K562 (cell line): ENCODE data around the gene TXNDC9. TPM values are rescaled to one million over a fixed set of nuclear protein-coding genes. Genes with fewer than 3 reads are reported as not detected.
A peak's percentile ranks its signal among the peaks of the same experiment; 100 is the strongest.

ENCODE experiments used
- CBFB ChIP-seq: sonication (generic); formaldehyde crosslinking; IDR thresholded peaks from 2 replicates; pipeline ENCODE4 v1.4.0; 2020; ENCODE audit warnings: mild to moderate bottlenecking, missing genetic modification reagents
- HDGF ChIP-seq: fragments of 450-650 bp; IDR thresholded peaks from 2 replicates; pipeline ENCODE4 v1.6.1; 2016
- JUND ChIP-seq, 2 experiments: IDR thresholded peaks; 2 replicates in 1 of 2; 3 replicates in 1 of 2; pipeline ENCODE4 v1.6.1; 2011; ENCODE audit warnings: borderline replicate concordance in 2 of 2, low read depth in 2 of 2, low read length in 2 of 2, improper control_type of control experiment in 1 of 2, missing biosample characterization in 1 of 2, missing genetic modification characterization in 1 of 2, missing genetic modification reagents in 1 of 2
- MCM7 ChIP-seq, 2 experiments: fragments of 450-650 bp; IDR thresholded peaks; 2 replicates each; pipeline ENCODE4 v1.6.1; 2016 to 2018
- NR2F6 ChIP-seq: fragments of 450-650 bp; formaldehyde crosslinking; IDR thresholded peaks from 2 replicates; pipeline ENCODE4 v1.4.0; 2020; ENCODE audit warnings: mild to moderate bottlenecking
- PML ChIP-seq: IDR thresholded peaks from 2 replicates; pipeline ENCODE4 v1.6.1; 2012; ENCODE audit warnings: low read length, inconsistent platforms
- RFX7 ChIP-seq: fragments of 250-450 bp; sonication (Bioruptor Pico); IDR thresholded peaks from 2 replicates; pipeline ENCODE4 v1.5.1; 2021; ENCODE audit warnings: mild to moderate bottlenecking
- SMAD4 ChIP-seq: fragments of 250-450 bp; sonication (Bioruptor Pico); conservative IDR thresholded peaks from 2 replicates; pipeline ENCODE4 v1.8.0; 2021; ENCODE audit warnings: inconsistent platforms, mild to moderate bottlenecking, moderate library complexity
- SMARCB1 ChIP-seq: IDR thresholded peaks from 2 replicates; pipeline ENCODE4 v1.6.1; 2011; ENCODE audit warnings: improper control_type of control experiment, low read depth; ENCODE audit not compliant: insufficient read length
- TAF15 ChIP-seq: fragments of 200-400 bp; formaldehyde crosslinking; IDR thresholded peaks from 2 replicates; pipeline ENCODE4 v1.6.1; 2017; ENCODE audit warnings: mild to moderate bottlenecking, low read depth, low read length, moderate library complexity
- TCF7 ChIP-seq: sonication (generic); IDR thresholded peaks from 2 replicates; pipeline ENCODE4 v1.6.1; 2016; ENCODE audit warnings: antibody characterized with exemption, borderline replicate concordance
- ZNF347 ChIP-seq: fragments of 450-650 bp; formaldehyde crosslinking; IDR thresholded peaks from 2 replicates; pipeline ENCODE4 v1.4.0; 2020; ENCODE audit warnings: low read depth, mild to moderate bottlenecking, moderate library complexity
- polyA plus RNA-seq, 8 experiments: library from polyadenylated mRNA; depleted of rRNA in 4 of 8; stranded (reverse) in 5 of 8; unstranded in 3 of 8; fragments of >200 nt; fragmentation: Nextera tagmentation in 2 of 8; fragmentation: Illumina TruSeq in 1 of 8; extraction: Ambion mirVana in 2 of 8; extraction: Trizol in 1 of 8; gene quantifications; 2 replicates each; pipeline versions ENCODE4 v1.2.1 to v1.2.3, GENCODE V29; 2011 to 2014; ENCODE audit warnings: inconsistent platforms in 1 of 8, missing spikeins in 1 of 8
- total RNA-seq, 7 experiments: library from RNA; depleted of rRNA in 6 of 7; stranded (reverse); fragments of >200 nt in 6 of 7; fragmentation: Illumina TruSeq in 2 of 7; extraction: Trizol in 2 of 7; gene quantifications; 2 replicates each; pipeline versions ENCODE4 v1.2.1 to v1.2.3, GENCODE V29; 2011 to 2021; ENCODE audit warnings: low replicate concordance in 1 of 7
- TF ChIP-seq, protein P1 (sequence below): fragments of 450-650 bp; IDR thresholded peaks from 2 replicates; pipeline ENCODE4 v1.6.1; 2016; ENCODE audit warnings: borderline replicate concordance
- TF ChIP-seq, protein P2 (sequence below): sonication (generic); formaldehyde crosslinking; IDR thresholded peaks from 2 replicates; pipeline ENCODE4 v1.8.0; 2023; ENCODE audit warnings: mild to moderate bottlenecking, missing genetic modification reagents
- TF ChIP-seq, protein P3 (sequence below): sonication (generic); formaldehyde crosslinking; IDR thresholded peaks from 2 replicates; pipeline ENCODE4 v1.8.0; 2023; ENCODE audit warnings: missing genetic modification reagents, mild to moderate bottlenecking, borderline replicate concordance

The TXNDC9 gene
- total and polyA plus RNA-seq, 9 of the 15 experiments (the other 6 are each of a cell fraction or from before 2014, with no cell fraction given) = 37.5 to 211 (median 65.5) TPM

DNA sequence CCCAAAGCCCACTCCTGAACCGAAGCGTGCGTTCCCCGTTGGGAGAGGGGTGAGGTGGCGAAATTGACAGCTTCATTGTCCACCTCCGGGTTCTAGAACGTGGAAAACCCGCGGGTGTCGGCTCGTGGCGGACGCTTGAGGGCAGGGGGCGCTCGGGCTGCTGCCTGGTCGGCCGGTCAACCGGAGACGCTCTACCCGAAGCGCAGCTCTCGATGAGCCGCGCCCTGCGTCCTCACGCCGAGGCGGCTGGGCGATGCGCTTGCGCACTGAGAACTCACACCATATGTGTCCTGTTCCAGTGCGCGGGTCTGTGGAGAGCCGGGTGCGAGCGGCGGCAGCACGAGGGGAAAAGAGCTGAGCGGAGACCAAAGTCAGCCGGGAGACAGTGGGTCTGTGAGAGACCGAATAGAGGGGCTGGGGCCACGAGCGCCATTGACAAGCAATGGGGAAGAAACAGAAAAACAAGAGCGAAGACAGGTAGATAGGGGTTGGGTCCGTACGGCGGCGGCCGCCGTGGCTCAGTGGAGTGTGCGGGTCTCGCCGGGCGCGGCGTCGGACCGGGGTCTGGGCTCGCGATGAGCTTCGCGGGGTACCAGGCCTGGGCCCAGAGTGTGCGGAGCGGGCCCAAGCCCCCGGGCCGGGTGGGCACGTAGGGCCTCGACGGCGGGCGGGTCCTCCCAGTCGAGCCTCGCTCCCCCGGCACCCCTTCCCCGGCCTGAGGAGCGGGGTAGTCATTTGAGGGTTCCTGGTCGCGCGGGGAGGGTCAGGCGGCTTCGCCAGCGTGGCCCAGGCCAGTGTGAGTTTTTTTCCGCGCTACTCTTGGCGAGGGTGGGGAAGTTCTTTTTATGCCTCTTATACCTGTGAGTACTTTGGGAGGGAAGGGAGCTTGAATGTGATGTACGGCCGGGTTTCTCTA, 1.2 kb upstream of the TXNDC9 start, which contains the start of gene EIF5B (continued):
- TF ChIP-seq CBFB (CRISPR knock-in tag) (no peak), HDGF (no peak), RFX7 (CRISPR knock-in tag) (no peak), MCM7 (IDR thresholded peaks at IDR 0.05) (no peak), PML (peak; percentile 70), TCF7 (no peak), SMARCB1 (no peak), SMAD4 (CRISPR knock-in tag) (peak; percentile 42), JUND (IDR thresholded peaks at IDR 0.05; ENCODE audit: borderline replicate concordance, low read depth, low read length) (peak; percentile 69), JUND (tag; IDR thresholded peaks at IDR 0.05; ENCODE audit: borderline replicate concordance, low read depth, low read length) (no peak; the same call in 2 of the 3 replicates), NR2F6 (CRISPR knock-in tag) (no peak), ZNF347 (CRISPR knock-in tag) (no peak), TAF15 (no peak)
- TF ChIP-seq, protein P1, sequence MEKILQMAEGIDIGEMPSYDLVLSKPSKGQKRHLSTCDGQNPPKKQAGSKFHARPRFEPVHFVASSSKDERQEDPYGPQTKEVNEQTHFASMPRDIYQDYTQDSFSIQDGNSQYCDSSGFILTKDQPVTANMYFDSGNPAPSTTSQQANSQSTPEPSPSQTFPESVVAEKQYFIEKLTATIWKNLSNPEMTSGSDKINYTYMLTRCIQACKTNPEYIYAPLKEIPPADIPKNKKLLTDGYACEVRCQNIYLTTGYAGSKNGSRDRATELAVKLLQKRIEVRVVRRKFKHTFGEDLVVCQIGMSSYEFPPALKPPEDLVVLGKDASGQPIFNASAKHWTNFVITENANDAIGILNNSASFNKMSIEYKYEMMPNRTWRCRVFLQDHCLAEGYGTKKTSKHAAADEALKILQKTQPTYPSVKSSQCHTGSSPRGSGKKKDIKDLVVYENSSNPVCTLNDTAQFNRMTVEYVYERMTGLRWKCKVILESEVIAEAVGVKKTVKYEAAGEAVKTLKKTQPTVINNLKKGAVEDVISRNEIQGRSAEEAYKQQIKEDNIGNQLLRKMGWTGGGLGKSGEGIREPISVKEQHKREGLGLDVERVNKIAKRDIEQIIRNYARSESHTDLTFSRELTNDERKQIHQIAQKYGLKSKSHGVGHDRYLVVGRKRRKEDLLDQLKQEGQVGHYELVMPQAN = peak; percentile 85; the same call in 1 of the 2 replicates
- TF ChIP-seq, protein P2, sequence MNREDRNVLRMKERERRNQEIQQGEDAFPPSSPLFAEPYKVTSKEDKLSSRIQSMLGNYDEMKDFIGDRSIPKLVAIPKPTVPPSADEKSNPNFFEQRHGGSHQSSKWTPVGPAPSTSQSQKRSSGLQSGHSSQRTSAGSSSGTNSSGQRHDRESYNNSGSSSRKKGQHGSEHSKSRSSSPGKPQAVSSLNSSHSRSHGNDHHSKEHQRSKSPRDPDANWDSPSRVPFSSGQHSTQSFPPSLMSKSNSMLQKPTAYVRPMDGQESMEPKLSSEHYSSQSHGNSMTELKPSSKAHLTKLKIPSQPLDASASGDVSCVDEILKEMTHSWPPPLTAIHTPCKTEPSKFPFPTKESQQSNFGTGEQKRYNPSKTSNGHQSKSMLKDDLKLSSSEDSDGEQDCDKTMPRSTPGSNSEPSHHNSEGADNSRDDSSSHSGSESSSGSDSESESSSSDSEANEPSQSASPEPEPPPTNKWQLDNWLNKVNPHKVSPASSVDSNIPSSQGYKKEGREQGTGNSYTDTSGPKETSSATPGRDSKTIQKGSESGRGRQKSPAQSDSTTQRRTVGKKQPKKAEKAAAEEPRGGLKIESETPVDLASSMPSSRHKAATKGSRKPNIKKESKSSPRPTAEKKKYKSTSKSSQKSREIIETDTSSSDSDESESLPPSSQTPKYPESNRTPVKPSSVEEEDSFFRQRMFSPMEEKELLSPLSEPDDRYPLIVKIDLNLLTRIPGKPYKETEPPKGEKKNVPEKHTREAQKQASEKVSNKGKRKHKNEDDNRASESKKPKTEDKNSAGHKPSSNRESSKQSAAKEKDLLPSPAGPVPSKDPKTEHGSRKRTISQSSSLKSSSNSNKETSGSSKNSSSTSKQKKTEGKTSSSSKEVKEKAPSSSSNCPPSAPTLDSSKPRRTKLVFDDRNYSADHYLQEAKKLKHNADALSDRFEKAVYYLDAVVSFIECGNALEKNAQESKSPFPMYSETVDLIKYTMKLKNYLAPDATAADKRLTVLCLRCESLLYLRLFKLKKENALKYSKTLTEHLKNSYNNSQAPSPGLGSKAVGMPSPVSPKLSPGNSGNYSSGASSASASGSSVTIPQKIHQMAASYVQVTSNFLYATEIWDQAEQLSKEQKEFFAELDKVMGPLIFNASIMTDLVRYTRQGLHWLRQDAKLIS (CRISPR knock-in tag) = 0 out of 2 replicates have a peak, but pooled peaks have one; percentile 61
- TF ChIP-seq, protein P3, sequence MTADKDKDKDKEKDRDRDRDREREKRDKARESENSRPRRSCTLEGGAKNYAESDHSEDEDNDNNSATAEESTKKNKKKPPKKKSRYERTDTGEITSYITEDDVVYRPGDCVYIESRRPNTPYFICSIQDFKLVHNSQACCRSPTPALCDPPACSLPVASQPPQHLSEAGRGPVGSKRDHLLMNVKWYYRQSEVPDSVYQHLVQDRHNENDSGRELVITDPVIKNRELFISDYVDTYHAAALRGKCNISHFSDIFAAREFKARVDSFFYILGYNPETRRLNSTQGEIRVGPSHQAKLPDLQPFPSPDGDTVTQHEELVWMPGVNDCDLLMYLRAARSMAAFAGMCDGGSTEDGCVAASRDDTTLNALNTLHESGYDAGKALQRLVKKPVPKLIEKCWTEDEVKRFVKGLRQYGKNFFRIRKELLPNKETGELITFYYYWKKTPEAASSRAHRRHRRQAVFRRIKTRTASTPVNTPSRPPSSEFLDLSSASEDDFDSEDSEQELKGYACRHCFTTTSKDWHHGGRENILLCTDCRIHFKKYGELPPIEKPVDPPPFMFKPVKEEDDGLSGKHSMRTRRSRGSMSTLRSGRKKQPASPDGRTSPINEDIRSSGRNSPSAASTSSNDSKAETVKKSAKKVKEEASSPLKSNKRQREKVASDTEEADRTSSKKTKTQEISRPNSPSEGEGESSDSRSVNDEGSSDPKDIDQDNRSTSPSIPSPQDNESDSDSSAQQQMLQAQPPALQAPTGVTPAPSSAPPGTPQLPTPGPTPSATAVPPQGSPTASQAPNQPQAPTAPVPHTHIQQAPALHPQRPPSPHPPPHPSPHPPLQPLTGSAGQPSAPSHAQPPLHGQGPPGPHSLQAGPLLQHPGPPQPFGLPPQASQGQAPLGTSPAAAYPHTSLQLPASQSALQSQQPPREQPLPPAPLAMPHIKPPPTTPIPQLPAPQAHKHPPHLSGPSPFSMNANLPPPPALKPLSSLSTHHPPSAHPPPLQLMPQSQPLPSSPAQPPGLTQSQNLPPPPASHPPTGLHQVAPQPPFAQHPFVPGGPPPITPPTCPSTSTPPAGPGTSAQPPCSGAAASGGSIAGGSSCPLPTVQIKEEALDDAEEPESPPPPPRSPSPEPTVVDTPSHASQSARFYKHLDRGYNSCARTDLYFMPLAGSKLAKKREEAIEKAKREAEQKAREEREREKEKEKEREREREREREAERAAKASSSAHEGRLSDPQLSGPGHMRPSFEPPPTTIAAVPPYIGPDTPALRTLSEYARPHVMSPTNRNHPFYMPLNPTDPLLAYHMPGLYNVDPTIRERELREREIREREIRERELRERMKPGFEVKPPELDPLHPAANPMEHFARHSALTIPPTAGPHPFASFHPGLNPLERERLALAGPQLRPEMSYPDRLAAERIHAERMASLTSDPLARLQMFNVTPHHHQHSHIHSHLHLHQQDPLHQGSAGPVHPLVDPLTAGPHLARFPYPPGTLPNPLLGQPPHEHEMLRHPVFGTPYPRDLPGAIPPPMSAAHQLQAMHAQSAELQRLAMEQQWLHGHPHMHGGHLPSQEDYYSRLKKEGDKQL (CRISPR knock-in tag) = no peak
